ENCODE measurements around the gene COL4A1.

COL4A1 gene

GRCh38 chr13:110187641-110188161 lies 119.3 kb downstream of the COL4A1 start:
- H3K4me3 ChIP-seq (ENCODE audit: low read length) = no peak overlapping the region
- no peaks in the 10 kb centered on the region for H3K4me1 ChIP-seq (ENCODE audit: low read length)
- H3K9ac ChIP-seq (ENCODE audit: low read length) = no peak overlapping the region
- TF ChIP-seq EZH2 (optimal IDR thresholded peaks at IDR 0.05; ENCODE audit: low read depth, low read length) = no peak
- TF ChIP-seq, protein P1, sequence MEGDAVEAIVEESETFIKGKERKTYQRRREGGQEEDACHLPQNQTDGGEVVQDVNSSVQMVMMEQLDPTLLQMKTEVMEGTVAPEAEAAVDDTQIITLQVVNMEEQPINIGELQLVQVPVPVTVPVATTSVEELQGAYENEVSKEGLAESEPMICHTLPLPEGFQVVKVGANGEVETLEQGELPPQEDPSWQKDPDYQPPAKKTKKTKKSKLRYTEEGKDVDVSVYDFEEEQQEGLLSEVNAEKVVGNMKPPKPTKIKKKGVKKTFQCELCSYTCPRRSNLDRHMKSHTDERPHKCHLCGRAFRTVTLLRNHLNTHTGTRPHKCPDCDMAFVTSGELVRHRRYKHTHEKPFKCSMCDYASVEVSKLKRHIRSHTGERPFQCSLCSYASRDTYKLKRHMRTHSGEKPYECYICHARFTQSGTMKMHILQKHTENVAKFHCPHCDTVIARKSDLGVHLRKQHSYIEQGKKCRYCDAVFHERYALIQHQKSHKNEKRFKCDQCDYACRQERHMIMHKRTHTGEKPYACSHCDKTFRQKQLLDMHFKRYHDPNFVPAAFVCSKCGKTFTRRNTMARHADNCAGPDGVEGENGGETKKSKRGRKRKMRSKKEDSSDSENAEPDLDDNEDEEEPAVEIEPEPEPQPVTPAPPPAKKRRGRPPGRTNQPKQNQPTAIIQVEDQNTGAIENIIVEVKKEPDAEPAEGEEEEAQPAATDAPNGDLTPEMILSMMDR (IDR thresholded peaks at IDR 0.05; ENCODE audit: low read length) = no peak
- H3K4me2 ChIP-seq (ENCODE audit: low read depth, low read length) = no peak overlapping the region
- no peaks in the 10 kb centered on the region for H3K9me2 ChIP-seq (replicated peaks; ENCODE audit: insufficient read depth, low read length)
- H3K27ac ChIP-seq (ENCODE audit: low read length) = no peak overlapping the region
- H3K36me3 ChIP-seq (replicated peaks; ENCODE audit: insufficient read depth, low read length) = no peaks in the 10 kb centered on the region
- no peak overlapping the region for H2AFZ ChIP-seq (ENCODE audit: low read length)
- no peaks in the 10 kb centered on the region for H3K79me2 ChIP-seq (ENCODE audit: low read length)
- no peak for DNase-seq
- no peaks in the 10 kb centered on the region for H3K9me3 ChIP-seq (replicated peaks; ENCODE audit: insufficient read depth, low read length)
- no peaks in the 10 kb centered on the region for H3F3A ChIP-seq (ENCODE audit: insufficient read depth, low read length)
- H3K27me3 ChIP-seq (replicated peaks; ENCODE audit: insufficient read depth, low read length) = no peaks in the 10 kb centered on the region
- H4K20me1 ChIP-seq (ENCODE audit: insufficient read depth, low read length) = no peaks in the 10 kb centered on the region

GRCh38 chr13:110186231-110186855 lies 120.6 kb downstream of the COL4A1 start:
- H3K9ac ChIP-seq (ENCODE audit: low read length) = no peak overlapping the region
- TF ChIP-seq EZH2 (optimal IDR thresholded peaks at IDR 0.05; ENCODE audit: low read depth, low read length) (no peak), EZH2phosphoT487 (IDR thresholded peaks at IDR 0.05; ENCODE audit: low read length) (no peak)
- TF ChIP-seq, protein P1 (IDR thresholded peaks at IDR 0.05; ENCODE audit: low read length) = no peak
- no peaks in the 10 kb centered on the region for H3K9me3 ChIP-seq (replicated peaks; ENCODE audit: insufficient read depth, low read length)
- H3K4me3 ChIP-seq (ENCODE audit: low read length) = no peak overlapping the region
- H2AFZ ChIP-seq (ENCODE audit: low read length) = no peak overlapping the region
- H3K4me2 ChIP-seq (ENCODE audit: low read depth, low read length) = no peak overlapping the region
- H3F3A ChIP-seq (ENCODE audit: insufficient read depth, low read length) = no peaks in the 10 kb centered on the region
- H4K20me1 ChIP-seq (ENCODE audit: insufficient read depth, low read length) = no peaks in the 10 kb centered on the region
- no peaks in the 10 kb centered on the region for H3K9me2 ChIP-seq (replicated peaks; ENCODE audit: insufficient read depth, low read length)
- H3K36me3 ChIP-seq (replicated peaks; ENCODE audit: insufficient read depth, low read length) = no peaks in the 10 kb centered on the region
- no peak overlapping the region for H3K27ac ChIP-seq (ENCODE audit: low read length)
- no peaks in the 10 kb centered on the region for H3K27me3 ChIP-seq (replicated peaks; ENCODE audit: insufficient read depth, low read length)
- H3K4me1 ChIP-seq (ENCODE audit: low read length) = no peaks in the 10 kb centered on the region
- H3K79me2 ChIP-seq (ENCODE audit: low read length) = no peaks in the 10 kb centered on the region
- no peak for DNase-seq

DNA sequence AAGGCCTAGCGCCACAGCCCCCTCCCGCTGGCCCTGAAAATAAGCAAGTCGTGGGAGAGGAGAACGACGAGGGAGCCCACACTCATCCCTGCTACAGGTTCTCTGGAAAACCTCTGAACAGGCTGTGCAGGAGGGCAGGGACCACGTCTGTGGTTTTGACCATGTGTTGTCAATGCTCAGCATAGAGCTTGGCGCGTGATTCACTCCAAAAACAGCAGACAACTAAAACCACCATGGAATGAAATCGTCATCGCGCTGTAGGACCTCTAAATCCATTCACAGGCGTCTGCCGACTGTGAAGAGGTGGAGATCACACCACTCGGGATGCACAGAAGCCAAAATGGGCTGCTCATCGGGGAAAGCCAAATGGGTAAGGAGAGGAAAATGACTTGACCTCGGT lies 121.3 kb downstream of the COL4A1 start:
- Histone ChIP-seq H3K4me1 (ENCODE audit: low read length) (no peaks in the 10 kb centered on the region), H3K9me3 (replicated peaks; ENCODE audit: insufficient read depth, low read length) (no peaks in the 10 kb centered on the region), H3K27me3 (replicated peaks; ENCODE audit: insufficient read depth, low read length) (no peaks in the 10 kb centered on the region), H2AFZ (ENCODE audit: low read length) (no peak overlapping the region), H3K27ac (ENCODE audit: low read length) (no peak overlapping the region), H3K79me2 (ENCODE audit: low read length) (no peaks in the 10 kb centered on the region), H3K36me3 (replicated peaks; ENCODE audit: insufficient read depth, low read length) (no peaks in the 10 kb centered on the region), H3K4me3 (ENCODE audit: low read length) (no peak overlapping the region), H3K9ac (ENCODE audit: low read length) (no peak overlapping the region), H3K4me2 (ENCODE audit: low read depth, low read length) (no peak overlapping the region), H3K9me2 (replicated peaks; ENCODE audit: insufficient read depth, low read length) (no peaks in the 10 kb centered on the region), H4K20me1 (ENCODE audit: insufficient read depth, low read length) (no peaks in the 10 kb centered on the region), H3F3A (ENCODE audit: insufficient read depth, low read length) (no peaks in the 10 kb centered on the region)
- no peak for DNase-seq
- TF ChIP-seq EZH2phosphoT487 (IDR thresholded peaks at IDR 0.05; ENCODE audit: low read length) = no peak
- TF ChIP-seq, protein P1 (IDR thresholded peaks at IDR 0.05; ENCODE audit: low read length) = no peak
- no peak for TF ChIP-seq EZH2 (optimal IDR thresholded peaks at IDR 0.05; ENCODE audit: low read depth, low read length)

All from MM.1S (cell line).